Measurements from ENCODE around the gene MSANTD1. TPM values are rescaled to one million over a fixed set of nuclear protein-coding genes. Genes with fewer than 3 reads are reported as not detected.

The MSANTD1 gene
- total RNA-seq, 1 experiment from 2014 or later = 1.4 TPM

DNA sequence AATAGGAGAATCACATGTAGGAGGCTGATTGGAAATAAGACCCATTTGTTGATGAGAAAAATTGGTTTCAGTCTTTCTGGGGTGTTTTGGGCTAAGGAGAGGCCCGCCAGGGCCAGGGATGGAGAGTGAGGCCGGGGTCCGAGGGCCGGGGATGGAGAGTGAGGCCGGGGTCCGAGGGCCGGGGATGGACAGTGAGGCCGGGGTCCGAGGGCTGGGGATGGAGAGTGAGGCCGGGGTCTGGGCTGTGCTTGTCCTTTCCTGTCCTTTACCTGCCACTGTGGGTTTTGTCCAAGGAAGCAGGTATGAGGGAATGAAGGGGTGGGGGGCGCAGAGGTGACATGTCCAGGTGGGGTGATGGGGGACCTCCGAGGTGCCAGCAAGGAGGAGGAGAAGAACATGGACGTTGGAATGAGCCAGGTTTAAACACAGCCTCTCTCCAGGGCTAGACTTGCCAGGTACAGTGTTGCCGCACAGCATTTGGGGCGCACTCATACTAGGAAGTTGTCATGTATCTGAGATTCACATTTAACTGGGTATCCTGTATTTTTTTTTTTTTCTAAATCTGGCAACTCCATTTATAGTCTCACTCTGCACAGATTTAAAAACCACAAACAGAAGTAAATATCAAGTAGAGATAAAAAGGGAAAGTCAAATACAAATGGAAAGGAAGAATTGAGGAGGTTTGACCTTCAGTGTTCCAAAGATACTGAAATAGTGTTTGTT, 52.7 kb downstream of the MSANTD1 start:
- intact Hi-C loops (cut with micrococcal nuclease; ENCODE audit: unreplicated experiment) = no loop called here
- no peaks in the 10 kb centered on the region for H3K4me1 Mint-ChIP-seq (ENCODE audit: low read depth, unreplicated experiment)
- no peaks in the 10 kb centered on the region for H3K27me3 Mint-ChIP-seq (ENCODE audit: unreplicated experiment)
- no peak for DNase-seq
- TF ChIP-seq, protein P1, sequence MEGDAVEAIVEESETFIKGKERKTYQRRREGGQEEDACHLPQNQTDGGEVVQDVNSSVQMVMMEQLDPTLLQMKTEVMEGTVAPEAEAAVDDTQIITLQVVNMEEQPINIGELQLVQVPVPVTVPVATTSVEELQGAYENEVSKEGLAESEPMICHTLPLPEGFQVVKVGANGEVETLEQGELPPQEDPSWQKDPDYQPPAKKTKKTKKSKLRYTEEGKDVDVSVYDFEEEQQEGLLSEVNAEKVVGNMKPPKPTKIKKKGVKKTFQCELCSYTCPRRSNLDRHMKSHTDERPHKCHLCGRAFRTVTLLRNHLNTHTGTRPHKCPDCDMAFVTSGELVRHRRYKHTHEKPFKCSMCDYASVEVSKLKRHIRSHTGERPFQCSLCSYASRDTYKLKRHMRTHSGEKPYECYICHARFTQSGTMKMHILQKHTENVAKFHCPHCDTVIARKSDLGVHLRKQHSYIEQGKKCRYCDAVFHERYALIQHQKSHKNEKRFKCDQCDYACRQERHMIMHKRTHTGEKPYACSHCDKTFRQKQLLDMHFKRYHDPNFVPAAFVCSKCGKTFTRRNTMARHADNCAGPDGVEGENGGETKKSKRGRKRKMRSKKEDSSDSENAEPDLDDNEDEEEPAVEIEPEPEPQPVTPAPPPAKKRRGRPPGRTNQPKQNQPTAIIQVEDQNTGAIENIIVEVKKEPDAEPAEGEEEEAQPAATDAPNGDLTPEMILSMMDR (IDR thresholded peaks at IDR 0.05; ENCODE audit: unreplicated experiment) = no peak
- CTCF ChIA-PET = no interaction called here
- H3K4me3 Mint-ChIP-seq (ENCODE audit: low read depth, unreplicated experiment) = no peak overlapping the region
- no peaks in the 10 kb centered on the region for H3K36me3 Mint-ChIP-seq (ENCODE audit: insufficient read depth, unreplicated experiment)
- peaks cover 3% of the 10 kb centered on the region for H3K9me3 Mint-ChIP-seq (ENCODE audit: low read depth, unreplicated experiment)
- H3K27ac Mint-ChIP-seq (ENCODE audit: unreplicated experiment) = no peak overlapping the region
- BruUV-seq (replicated peaks) = no TSS peak

DNA sequence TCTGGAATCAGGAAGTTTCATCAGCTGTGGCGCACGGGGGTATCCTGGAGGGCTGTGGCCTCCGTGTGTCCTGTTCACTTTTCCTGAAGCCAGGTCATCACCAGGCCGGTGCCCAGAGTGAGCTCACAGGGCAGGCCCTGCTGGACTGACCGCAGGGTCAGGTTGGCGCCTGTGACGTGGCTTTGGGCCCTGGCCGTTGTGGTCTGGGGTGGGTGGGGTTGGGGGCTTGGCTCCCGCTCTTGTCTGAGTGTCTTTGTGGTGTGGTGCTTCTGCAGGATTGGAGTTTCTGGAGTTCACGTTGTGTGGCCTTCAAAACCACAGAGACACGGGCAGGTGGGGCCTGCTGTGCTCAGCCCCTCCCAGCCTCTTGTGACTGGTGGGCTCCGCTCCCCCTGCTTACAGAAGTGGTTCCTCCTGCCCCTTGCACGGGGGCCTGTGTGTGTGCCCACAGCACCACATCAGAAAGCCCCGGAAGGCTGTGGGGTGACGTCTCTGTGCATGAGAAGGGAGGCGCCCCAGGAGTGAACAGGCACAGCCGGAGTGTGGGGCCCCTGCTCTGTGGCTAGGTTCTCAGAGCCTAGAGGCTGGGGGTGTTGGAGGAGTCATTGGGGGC, 53.3 kb downstream of the MSANTD1 start:
- CTCF ChIA-PET = interaction anchor here (0.7 kb wide), 1 partner anchor 30 kb away, joined by 3 read pairs; no protein-coding TSS in a partner anchor
- DNase-seq = no peak
- TF ChIP-seq, protein P1 (IDR thresholded peaks at IDR 0.05; ENCODE audit: unreplicated experiment) = no peak
- intact Hi-C loops (cut with micrococcal nuclease; ENCODE audit: unreplicated experiment) = no loop called here
- Mint-ChIP-seq H3K4me3 (ENCODE audit: low read depth, unreplicated experiment) (no peak overlapping the region), H3K36me3 (ENCODE audit: insufficient read depth, unreplicated experiment) (no peaks in the 10 kb centered on the region), H3K4me1 (ENCODE audit: low read depth, unreplicated experiment) (no peaks in the 10 kb centered on the region), H3K27ac (ENCODE audit: unreplicated experiment) (no peak overlapping the region), H3K9me3 (ENCODE audit: low read depth, unreplicated experiment) (peaks cover 3% of the 10 kb centered on the region), H3K27me3 (ENCODE audit: unreplicated experiment) (no peaks in the 10 kb centered on the region)
- no TSS peak for BruUV-seq (replicated peaks)

DNA sequence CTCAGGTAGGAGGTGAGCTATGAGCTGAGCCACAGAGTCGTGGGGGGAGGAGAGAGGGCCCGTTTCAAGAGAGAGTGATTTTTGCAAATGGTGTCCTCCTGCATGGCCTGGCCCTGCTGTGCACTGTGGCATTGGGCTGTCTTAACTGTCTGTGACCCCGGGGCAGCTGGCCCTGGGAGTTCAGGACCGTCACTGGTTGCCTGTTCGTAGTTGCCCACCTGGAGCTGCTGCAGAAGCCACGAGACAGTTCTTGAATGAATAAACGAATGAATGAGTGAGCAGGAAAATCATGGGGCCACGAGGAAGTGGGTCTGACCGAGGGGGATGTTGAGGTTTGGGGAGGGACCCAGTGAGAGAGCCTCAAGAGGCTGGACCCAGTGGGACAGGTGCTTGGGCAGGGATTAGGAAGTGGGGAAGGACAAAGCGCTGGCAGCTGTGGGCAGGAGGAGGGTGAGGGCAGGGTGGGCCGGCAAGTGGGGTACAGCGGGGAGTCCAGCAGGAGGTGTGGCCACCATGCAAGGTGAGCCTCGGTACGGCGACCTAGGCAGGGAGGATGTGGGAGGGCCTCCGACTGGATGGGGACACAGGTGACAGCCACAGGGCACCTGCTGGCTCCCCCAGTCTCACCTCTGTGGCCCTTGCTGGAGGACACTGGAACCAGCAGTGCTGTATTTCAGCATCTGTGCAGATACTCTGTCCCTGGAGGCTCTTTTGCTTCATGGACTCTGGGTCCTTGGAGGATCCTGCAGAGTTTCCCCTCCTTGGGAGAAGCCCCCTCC, 54.0 kb downstream of the MSANTD1 start:
- no peak overlapping the region for H3K4me3 Mint-ChIP-seq (ENCODE audit: low read depth, unreplicated experiment)
- no peaks in the 10 kb centered on the region for H3K4me1 Mint-ChIP-seq (ENCODE audit: low read depth, unreplicated experiment)
- H3K36me3 Mint-ChIP-seq (ENCODE audit: insufficient read depth, unreplicated experiment) = no peaks in the 10 kb centered on the region
- no peaks in the 10 kb centered on the region for H3K9me3 Mint-ChIP-seq (ENCODE audit: low read depth, unreplicated experiment)
- no peaks in the 10 kb centered on the region for H3K27me3 Mint-ChIP-seq (ENCODE audit: unreplicated experiment)
- no peak overlapping the region for H3K27ac Mint-ChIP-seq (ENCODE audit: unreplicated experiment)
- DNase-seq = no peak
- TF ChIP-seq, protein P1 (IDR thresholded peaks at IDR 0.05; ENCODE audit: unreplicated experiment) = no peak
- no TSS peak for BruUV-seq (replicated peaks)
- intact Hi-C loops (cut with micrococcal nuclease; ENCODE audit: unreplicated experiment) = no loop called here
- CTCF ChIA-PET = interaction anchor here (0.7 kb wide), 1 partner anchor 31 kb away, joined by 3 read pairs; no protein-coding TSS in a partner anchor

DNA sequence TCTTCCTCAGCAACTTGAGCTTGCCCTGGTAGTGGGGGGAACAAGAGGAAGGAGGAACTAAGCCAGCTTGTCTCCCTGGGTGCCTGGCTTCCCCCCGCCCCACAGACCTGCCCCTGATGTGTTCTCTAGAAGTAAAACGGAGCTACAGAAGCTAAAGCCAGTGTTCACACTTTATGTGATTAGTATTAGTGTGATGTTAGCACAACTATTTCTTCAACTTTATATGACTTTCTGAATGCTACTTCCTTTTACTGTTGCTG, 54.5 kb downstream of the MSANTD1 start:
- H3K4me1 Mint-ChIP-seq (ENCODE audit: low read depth, unreplicated experiment) = no peaks in the 10 kb centered on the region
- intact Hi-C loops (cut with micrococcal nuclease; ENCODE audit: unreplicated experiment) = no loop called here
- no peaks in the 10 kb centered on the region for H3K36me3 Mint-ChIP-seq (ENCODE audit: insufficient read depth, unreplicated experiment)
- no peaks in the 10 kb centered on the region for H3K9me3 Mint-ChIP-seq (ENCODE audit: low read depth, unreplicated experiment)
- H3K27ac Mint-ChIP-seq (ENCODE audit: unreplicated experiment) = no peak overlapping the region
- BruUV-seq (replicated peaks) = no TSS peak
- no peak overlapping the region for H3K4me3 Mint-ChIP-seq (ENCODE audit: low read depth, unreplicated experiment)
- no peaks in the 10 kb centered on the region for H3K27me3 Mint-ChIP-seq (ENCODE audit: unreplicated experiment)
- CTCF ChIA-PET = no interaction called here
- DNase-seq = no peak
- TF ChIP-seq, protein P1 (IDR thresholded peaks at IDR 0.05; ENCODE audit: unreplicated experiment) = no peak

All from Calu3 (cell line).